DMS79 treated with DMSO at 0.1 percent for 48 hours (cell line): ENCODE results near the gene ACAA1.
"Not testable (repeated sequence)": the region's sequence is repeated elsewhere in the genome, so short reads cannot be mapped to it uniquely, and the experiment has no call there.

Experiments
- DNase-seq: peaks from one replicate; lab custom pipeline; 2025; lab: John Stamatoyannopoulos, UW

ACAA1 gene

DNA sequence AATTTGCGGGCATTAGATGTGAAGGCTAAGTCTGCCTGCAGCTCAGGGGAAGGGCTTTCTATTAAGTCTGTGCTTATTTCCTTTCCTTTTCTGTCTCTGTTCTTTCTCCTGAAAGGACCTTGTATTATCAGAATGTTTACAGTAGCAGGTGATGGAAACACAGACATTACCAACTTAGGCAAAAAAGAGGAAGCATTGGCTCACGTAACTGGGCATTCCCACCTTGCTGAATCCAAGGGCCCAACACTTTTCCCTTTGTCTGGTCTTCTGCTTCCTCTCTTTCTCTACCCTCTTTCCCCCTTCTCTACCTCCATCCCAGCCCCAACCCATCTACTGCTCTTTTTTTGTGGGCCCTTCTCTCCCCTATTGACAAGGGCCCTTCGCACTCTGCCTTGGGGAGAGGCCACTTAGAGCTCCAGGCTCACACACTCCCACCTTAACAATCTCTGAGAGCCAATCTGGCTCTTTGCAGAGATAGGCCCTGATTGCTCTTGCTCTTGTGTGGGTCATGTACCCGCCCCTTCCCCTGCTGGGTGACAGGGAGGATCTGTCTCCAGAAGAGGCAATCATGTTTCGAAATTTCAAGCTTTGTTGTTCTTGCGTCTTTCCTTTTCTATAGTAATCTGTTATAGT is 35.0 kb downstream of the ACAA1 start:
- DNase-seq, result no peak

- no peak for DNase-seq
These were observed 36.4 kb downstream of the ACAA1 start for GRCh38 chr3:38100498-38100897.

DNA sequence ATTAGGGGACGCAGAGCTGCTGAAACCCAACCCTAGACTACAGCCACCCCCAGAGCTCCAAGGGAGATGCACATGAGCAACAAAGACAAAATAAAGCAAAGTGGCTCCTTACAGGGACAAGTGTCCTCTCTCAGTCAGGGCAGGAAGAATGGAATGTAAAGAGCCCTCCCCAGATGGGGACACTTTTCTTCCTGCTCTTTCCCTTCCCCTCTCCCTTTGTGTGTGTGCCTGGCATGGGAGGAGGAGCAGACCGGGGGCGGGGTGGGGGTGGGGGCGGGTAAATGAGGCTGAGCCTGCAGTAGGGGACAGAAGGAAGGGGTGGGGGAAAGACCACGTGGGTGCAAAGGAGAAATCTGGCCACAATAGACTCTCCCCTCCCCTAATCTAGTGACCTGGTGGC is 37.4 kb downstream of the ACAA1 start:
- no peak for DNase-seq

GRCh38 chr3:38098376-38098723 is 38.6 kb downstream of the ACAA1 start:
- DNase-seq, result no peak

DNA sequence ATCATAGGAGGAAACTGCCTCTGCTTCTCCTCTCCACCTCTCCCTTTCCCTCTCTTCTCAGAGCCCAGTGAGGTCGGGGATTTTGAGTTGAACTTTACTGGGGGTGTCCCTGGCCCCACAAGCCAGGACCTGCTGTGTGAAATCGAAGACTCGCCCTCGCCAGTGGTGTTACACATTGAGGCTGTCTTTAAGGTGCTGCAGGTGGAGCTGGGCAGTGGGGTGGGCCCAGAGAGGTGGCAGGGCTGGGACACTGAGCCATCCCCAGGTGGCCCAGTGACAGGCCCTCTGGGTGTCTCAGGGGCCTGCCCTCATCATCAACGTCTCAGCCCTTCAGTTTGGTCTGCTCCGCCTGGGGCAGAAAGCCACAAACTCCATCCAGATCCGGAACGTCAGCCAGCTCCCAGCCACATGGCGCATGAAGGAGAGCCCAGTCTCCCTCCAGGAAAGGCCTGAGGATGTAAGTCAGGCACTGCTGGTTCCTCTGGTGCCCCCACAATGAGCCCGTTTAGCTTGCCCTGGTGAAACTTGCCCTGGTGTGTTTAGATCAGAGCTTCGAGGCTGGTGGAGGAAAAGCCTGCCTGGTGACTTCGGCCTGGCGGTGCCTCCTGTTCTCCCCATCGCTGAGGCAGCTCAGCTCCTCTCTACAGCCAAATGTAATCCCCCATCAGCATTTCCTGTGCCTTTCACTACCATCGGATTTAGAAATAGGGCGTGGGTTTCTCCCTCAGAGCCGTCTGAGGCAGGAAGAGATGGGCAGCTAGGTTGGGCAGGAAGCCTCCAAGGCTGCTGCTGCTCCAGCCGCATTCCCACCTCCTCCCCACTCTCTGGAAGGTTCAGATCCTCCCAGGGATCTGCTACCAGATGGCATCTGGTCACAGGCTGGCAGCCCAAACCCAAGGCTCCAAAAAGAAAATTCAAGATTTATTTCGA is 39.2 kb downstream of the ACAA1 start:
- no peak for DNase-seq

DNA sequence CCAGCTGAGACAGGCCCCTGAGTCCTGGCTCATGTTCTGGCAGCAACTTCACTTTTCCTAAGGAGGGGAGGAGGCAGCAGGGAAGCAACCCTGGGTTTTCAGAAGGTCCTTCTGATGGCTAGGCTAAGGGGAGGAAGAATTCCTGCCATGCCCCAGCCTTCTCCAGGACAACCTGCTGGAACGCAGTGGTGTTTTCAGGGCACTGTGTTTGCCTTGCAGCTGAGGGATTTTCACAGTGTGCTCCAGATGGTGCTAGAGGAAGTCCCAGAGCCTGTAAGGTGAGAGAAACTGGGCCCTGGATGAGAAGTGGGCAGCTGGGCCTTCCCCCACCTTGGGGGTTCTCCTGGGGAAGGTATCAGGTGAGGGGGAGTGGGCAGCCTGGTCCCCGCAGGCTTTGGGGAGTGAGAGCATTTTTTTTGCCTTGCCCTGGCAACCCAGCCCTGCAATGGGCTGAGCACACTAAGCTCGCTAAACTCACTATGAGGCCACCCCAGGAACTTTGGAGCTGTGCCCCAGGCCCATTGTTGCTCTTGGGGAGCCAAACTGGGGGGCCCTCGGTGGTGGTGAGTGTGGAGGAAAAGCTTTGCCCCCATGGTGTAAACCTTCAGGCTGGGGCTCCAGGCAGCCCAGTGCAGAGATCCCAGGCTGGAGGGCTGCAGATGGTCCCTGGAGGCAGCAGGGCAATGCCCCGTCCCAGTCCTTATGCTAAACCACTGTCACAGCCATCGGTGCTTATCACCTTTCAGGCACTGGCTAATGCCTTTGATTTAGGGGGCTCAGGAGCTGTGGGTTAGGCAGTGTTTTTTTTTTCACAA is 41.1 kb downstream of the ACAA1 start:
- DNase-seq, result no peak

DNA sequence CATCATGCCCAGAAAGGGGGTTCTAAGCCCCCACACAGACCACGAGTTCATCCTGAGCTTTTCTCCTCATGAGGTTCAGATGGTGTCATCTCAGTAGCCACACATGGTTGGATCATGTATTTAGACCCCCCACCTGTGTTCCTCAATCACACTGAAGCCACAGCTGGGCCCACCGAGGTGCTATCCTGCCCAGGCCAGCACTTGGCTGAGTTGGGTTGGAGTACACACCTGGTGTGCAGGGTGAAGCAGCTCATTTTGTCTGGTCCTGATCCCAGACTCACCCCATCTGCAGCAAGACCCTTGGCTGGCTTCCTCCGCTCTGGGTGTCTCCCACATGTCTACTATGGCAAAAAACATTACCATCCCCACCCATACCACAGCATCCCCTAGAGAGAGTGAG is 41.9 kb downstream of the ACAA1 start:
- no peak for DNase-seq

DNA sequence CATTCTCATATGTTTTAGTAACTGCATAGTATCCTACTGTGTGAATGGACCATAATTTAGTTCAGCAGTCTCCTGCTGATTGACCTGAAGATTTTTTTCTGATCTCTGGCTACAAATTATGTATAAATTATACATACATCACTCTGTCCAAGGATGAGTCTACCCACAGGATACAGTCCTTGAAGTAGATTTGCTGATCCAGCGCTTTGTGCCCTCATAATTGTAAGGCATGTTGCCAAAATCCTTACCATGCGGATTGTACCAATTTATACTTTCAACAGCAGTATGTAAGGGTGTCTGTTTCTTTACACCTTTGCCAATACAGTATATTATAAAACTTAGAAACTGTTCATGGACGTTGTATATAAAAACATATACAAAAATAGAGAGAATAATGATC is 46.5 kb downstream of the ACAA1 start:
- DNase-seq, result no peak

DNA sequence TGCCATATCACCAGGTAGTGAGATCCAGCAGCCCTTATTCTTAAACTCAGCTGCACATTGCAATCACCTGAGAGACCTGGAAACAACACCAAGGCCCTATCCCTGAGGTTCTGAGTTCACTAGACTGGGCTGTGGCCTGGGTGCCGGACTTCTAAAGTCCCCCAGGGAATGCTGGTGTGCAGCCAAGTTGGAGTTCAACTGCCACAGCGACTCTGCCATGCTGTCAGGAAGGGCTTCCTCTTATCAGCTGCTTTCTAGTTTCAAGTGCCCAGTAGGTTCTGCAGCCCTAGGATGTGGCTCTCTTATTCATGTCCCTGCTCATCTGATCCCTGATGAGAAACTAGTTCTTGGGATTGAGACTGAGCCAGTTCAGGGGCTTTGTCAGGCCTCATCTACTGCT is 47.8 kb downstream of the ACAA1 start:
- DNase-seq, result no peak

- no peak for DNase-seq
These were observed 48.5 kb downstream of the ACAA1 start for GRCh38 chr3:38088126-38089078.

GRCh38 chr3:38087278-38087677 is 49.6 kb downstream of the ACAA1 start:
- not testable (repeated sequence) for DNase-seq

DNA sequence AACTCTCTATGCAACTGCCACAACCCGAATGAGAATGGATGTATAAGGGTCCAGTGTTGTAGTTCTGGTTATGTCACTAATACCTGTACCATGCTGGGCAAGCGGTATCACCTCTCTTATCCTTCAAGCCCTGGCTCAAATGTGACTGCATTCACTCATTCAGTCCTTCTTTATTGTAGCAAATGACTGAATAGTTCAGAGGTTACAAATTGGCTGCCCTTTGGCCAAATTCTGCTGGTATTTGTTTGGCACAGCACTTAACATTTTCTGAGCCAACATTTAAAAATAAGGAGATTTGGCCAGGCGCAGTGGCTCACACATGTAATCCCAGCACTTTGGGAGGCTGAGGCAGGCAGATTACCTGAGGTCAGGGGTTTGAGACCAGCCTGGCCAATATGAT is 50.4 kb downstream of the ACAA1 start:
- no peak for DNase-seq

- DNase-seq, result no peak
These were observed 51.0 kb downstream of the ACAA1 start for GRCh38 chr3:38085943-38086324.

- no peak for DNase-seq
These were observed 51.5 kb downstream of the ACAA1 start for GRCh38 chr3:38085311-38085942.

GRCh38 chr3:38084334-38085310 is 52.3 kb downstream of the ACAA1 start:
- DNase-seq, result no peak

DNA sequence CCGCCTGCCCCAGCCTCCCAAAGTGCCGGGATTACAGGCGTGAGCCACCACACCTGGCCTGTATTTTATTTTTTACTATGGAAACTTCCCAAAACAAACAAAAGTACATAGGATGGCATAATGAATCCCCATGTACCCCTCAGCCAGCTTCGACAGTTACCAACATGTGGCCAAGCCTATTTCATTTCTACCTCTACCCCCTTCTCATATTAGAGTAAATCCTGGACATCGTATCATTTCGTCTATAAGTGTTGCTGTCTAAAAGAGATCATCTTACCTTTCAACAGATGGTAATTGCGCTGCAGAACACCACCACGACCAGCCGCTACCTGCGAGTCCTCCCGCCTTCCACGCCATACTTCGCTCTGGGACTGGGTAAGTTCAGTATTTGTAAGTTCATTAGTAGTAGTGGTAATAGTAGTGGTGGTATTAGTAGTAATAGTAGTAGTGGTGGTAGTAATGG is 53.0 kb downstream of the ACAA1 start:
- no peak for DNase-seq

DNA sequence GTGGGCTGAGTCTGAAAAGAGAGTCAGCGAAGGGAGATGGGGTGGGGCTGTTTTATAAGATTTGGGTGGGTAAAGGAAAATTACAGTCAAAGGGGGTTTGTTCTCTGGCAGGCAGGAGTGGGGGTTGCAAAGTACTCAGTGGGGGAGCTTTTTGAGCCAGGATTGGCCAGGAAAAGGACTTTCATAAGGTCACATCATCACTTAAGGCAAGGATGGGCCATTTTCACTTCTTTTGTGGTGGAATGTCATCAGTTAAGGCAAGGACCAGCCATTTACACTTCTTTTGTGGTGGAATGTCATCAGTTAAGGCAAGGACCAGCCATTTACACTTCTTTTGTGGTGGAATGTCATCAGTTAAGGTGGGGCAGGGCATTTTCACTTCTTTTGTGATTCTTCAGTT is 53.7 kb downstream of the ACAA1 start:
- DNase-seq, result not testable (repeated sequence)

DNA sequence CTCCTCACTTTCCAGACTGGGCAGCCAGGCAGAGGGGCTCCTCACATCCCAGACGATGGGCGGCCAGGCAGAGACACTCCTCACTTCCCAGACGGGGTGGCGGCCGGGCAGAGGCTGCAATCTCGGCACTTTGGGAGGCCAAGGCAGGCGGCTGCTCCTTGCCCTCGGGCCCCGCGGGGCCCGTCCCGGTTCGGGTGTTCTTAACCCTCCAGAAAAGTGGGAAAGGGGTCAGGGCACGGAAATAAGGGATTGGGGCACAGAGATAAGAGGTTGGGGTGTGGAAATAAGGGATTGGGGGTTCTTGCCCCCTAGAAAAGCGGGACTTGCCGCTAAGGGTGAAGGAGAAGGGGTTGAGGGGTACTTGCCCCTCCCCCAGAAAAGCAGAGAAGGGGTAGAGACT is 54.6 kb downstream of the ACAA1 start:
- DNase-seq, result not testable (repeated sequence)

DNA sequence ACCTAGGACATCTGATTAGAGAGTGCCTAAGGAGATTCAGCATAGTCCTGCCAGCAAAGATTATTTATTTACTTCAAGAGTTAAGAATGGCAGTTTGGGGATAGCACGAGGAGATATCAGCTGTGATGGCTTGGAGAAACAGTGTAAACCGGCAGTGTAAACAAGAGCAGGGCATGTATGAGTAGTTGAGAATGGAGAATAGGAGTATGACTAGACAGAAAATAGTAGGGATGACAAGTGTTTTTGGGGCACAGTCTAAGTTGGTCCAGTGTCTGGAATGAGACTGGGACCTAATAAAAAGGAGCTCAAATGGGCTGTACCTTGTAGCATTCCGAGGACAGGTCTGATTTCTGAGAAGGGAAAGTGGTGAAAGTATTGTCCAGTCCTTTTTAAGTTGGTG is 59.9 kb downstream of the ACAA1 start:
- DNase-seq, result not testable (repeated sequence)
